CD4-positive, alpha-beta T cell (primary cell): ENCODE measurements around the gene SPRN. TPM values are rescaled to one million over a fixed set of nuclear protein-coding genes. Genes with fewer than 3 reads are reported as not detected.
"Not testable (repeated sequence)": the region's sequence is repeated elsewhere in the genome, so short reads cannot be mapped to it uniquely, and the experiment has no call there.

Experiments used
- ATAC-seq: fragments of 200-7000 bp; cut with Tn5 transposase; one replicate; pipeline ENCODE4 v1.10.0; 2022; ENCODE audit warnings: mild to moderate bottlenecking; ENCODE audit not compliant: poor library complexity
- CTCF ChIA-PET: fragments of 350-600 bp; sonication (Branson Sonifier 250); formaldehyde crosslinking; loops from one replicate; lab custom pipeline; 2021; ENCODE audit warnings: antibody characterized with exemption, inconsistent platforms; lab: Charles Lee
- POLR2A ChIA-PET: fragments of 350-600 bp; sonication (Branson Sonifier 250); formaldehyde crosslinking; loops from one replicate; lab custom pipeline; 2021; ENCODE audit warnings: antibody characterized with exemption, inconsistent platforms; lab: Charles Lee
- DNase-seq, 14 experiments: peaks; one replicate each; pipeline ENCODE4 v3.0.0-alpha.2; 2013 to 2020; ENCODE audit warnings: mixed read lengths in 2 of 14
- H3K27ac ChIP-seq, 2 donors: one replicate each; pipeline versions ENCODE4 v1.5.1 to v1.7.0; 2013; ENCODE audit warnings: low read length in 2 of 2, low read depth in 1 of 2, mild to moderate bottlenecking in 1 of 2
- H3K27me3 ChIP-seq, 2 experiments: 1 replicate in 1 of 2; 2 replicates in 1 of 2; pipeline versions ENCODE4 v1.6.1 to v1.7.0; 2013; ENCODE audit warnings: low read length in 2 of 2, control low read depth in 1 of 2, mild to moderate bottlenecking in 1 of 2, moderate library complexity in 1 of 2; ENCODE audit not compliant: insufficient read depth in 2 of 2, control insufficient read depth in 1 of 2
- H3K36me3 ChIP-seq: one replicate; pipeline ENCODE4 v1.6.1; 2013; ENCODE audit warnings: low read length, control low read depth; ENCODE audit not compliant: insufficient read depth
- H3K4me1 ChIP-seq: one replicate; pipeline ENCODE4 v1.6.1; 2013; ENCODE audit warnings: low read length, control low read depth; ENCODE audit not compliant: insufficient read depth
- H3K4me3 ChIP-seq: one replicate; pipeline ENCODE4 v1.5.1; 2013; ENCODE audit warnings: mild to moderate bottlenecking, low read length, moderate library complexity
- H3K9me3 ChIP-seq, 2 experiments: 1 replicate in 1 of 2; 2 replicates in 1 of 2; pipeline versions ENCODE4 v1.6.1 to v1.7.0; 2013; ENCODE audit warnings: low read length in 2 of 2, mild to moderate bottlenecking in 2 of 2, control low read depth in 1 of 2, moderate library complexity in 1 of 2; ENCODE audit not compliant: control insufficient read depth in 1 of 2, insufficient read depth in 1 of 2
- H3K27ac Mint-ChIP-seq: one replicate; pipeline ENCODE4 v1.8.0; 2020; ENCODE audit warnings: mixed read lengths
- H3K27me3 Mint-ChIP-seq: one replicate; pipeline ENCODE4 v1.8.0; 2021; ENCODE audit warnings: mixed read lengths
- H3K36me3 Mint-ChIP-seq: one replicate; pipeline ENCODE4 v1.8.0; 2021; ENCODE audit warnings: low read depth, mixed read lengths
- H3K4me1 Mint-ChIP-seq: one replicate; pipeline ENCODE4 v1.8.0; 2021; ENCODE audit warnings: low read depth, mixed read lengths
- H3K4me3 Mint-ChIP-seq: one replicate; pipeline ENCODE4 v1.8.0; 2020; ENCODE audit warnings: mild to moderate bottlenecking, mixed read lengths
- H3K9me3 Mint-ChIP-seq: one replicate; pipeline ENCODE4 v1.8.0; 2020; ENCODE audit warnings: mixed read lengths
- intact Hi-C, 2 experiments: fragments of 100-400 bp; cut with DNase I in 1 of 2; cut with micrococcal nuclease in 1 of 2; formaldehyde crosslinking; loops; one replicate each; pipeline versions ENCODE4 v1.15.1 to v1.9.0; 2023 to 2025; cut with DNase I, micrococcal nuclease
- total RNA-seq, 174 experiments: library from RNA in 2 of 174; stranded (reverse) in 2 of 174; gene quantifications; one replicate each; pipeline ENCODE4 v1.2.3 and lab custom pipeline; 2021 to 2026
- TF ChIP-seq, protein P1 (sequence below): fragments of 200-600 bp; IDR thresholded peaks from one replicate; pipeline ENCODE4 v1.8.0; 2022; ENCODE audit warnings: antibody characterized with exemption, mild to moderate bottlenecking

SPRN gene
- total RNA-seq, 2 experiments from 2014 or later, result not detected

- Histone ChIP-seq H3K4me3 (no peak overlapping the region), H3K4me1 (no peaks in the 10 kb centered on the region), H3K9me3 (peaks cover 17 to 20% of the 10 kb centered on the region in 2 experiments), H3K36me3 (peaks cover 44% of the 10 kb centered on the region), H3K27me3 (no peaks in the 10 kb centered on the region), H3K27ac (no peak overlapping the region)
- intact Hi-C loops, result no loop called here
- Mint-ChIP-seq H3K36me3 (peaks cover 73% of the 10 kb centered on the region), H3K4me1 (peaks cover 5% of the 10 kb centered on the region), H3K9me3 (peaks cover 13% of the 10 kb centered on the region), H3K27ac (no peak overlapping the region), H3K27me3 (no peaks in the 10 kb centered on the region), H3K4me3 (no peak overlapping the region)
- TF ChIP-seq, protein P1, sequence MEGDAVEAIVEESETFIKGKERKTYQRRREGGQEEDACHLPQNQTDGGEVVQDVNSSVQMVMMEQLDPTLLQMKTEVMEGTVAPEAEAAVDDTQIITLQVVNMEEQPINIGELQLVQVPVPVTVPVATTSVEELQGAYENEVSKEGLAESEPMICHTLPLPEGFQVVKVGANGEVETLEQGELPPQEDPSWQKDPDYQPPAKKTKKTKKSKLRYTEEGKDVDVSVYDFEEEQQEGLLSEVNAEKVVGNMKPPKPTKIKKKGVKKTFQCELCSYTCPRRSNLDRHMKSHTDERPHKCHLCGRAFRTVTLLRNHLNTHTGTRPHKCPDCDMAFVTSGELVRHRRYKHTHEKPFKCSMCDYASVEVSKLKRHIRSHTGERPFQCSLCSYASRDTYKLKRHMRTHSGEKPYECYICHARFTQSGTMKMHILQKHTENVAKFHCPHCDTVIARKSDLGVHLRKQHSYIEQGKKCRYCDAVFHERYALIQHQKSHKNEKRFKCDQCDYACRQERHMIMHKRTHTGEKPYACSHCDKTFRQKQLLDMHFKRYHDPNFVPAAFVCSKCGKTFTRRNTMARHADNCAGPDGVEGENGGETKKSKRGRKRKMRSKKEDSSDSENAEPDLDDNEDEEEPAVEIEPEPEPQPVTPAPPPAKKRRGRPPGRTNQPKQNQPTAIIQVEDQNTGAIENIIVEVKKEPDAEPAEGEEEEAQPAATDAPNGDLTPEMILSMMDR, result no peak
- DNase-seq (no peak), ATAC-seq (no peak)
- ChIA-PET POLR2A (no interaction called here), CTCF (no interaction called here)
Observed at GRCh38 chr10:133415752-133416151, 8.7 kb downstream of the SPRN start.

GRCh38 chr10:133414401-133414800 lies 10.0 kb downstream of the SPRN start:
- H3K27me3 Mint-ChIP-seq, H3K4me3 ChIP-seq, CTCF ChIA-PET, intact Hi-C loops, DNase-seq, H3K4me3 Mint-ChIP-seq, H3K4me1 Mint-ChIP-seq, H3K27ac ChIP-seq, H3K4me1 ChIP-seq, ATAC-seq, H3K27me3 ChIP-seq, POLR2A ChIA-PET, H3K27ac Mint-ChIP-seq: not testable (repeated sequence)
- Mint-ChIP-seq H3K9me3 (peaks cover 13% of the 10 kb centered on the region), H3K36me3 (peaks cover 74% of the 10 kb centered on the region)
- Histone ChIP-seq H3K36me3 (peaks cover 47% of the 10 kb centered on the region), H3K9me3 (peaks cover 20 to 25% of the 10 kb centered on the region in 2 experiments)

GRCh38 chr10:133412381-133412711 lies 12.1 kb downstream of the SPRN start:
- Histone ChIP-seq H3K9me3 (peaks cover 20 to 25% of the 10 kb centered on the region in 2 experiments), H3K4me1 (no peaks in the 10 kb centered on the region), H3K36me3 (peaks cover 42% of the 10 kb centered on the region), H3K27me3 (no peaks in the 10 kb centered on the region), H3K4me3 (no peak overlapping the region), H3K27ac (no peak overlapping the region)
- TF ChIP-seq, protein P1, result no peak
- no peaks in the 10 kb centered on the region for H3K27me3 Mint-ChIP-seq
- no peak overlapping the region for H3K27ac Mint-ChIP-seq
- H3K9me3 Mint-ChIP-seq, result peaks cover 13% of the 10 kb centered on the region
- H3K36me3 Mint-ChIP-seq, result peaks cover 82% of the 10 kb centered on the region
- ChIA-PET POLR2A (no interaction called here), CTCF (no interaction called here)
- intact Hi-C loops, result no loop called here
- DNase-seq (no peak), ATAC-seq (no peak)
- no peak overlapping the region for H3K4me3 Mint-ChIP-seq
- peaks cover 27% of the 10 kb centered on the region for H3K4me1 Mint-ChIP-seq
